IPS-15b (cell line): ENCODE measurements around the gene NBPF26.
A peak's percentile ranks its signal among the peaks of the same experiment; 100 is the strongest.
"Not testable (repeated sequence)": the region's sequence is repeated elsewhere in the genome, so short reads cannot be mapped to it uniquely, and the experiment has no call there.

Experiments used
- H3K27me3 ChIP-seq: one replicate; pipeline ENCODE4 v1.6.1; 2013; ENCODE audit warnings: low read length; ENCODE audit not compliant: control insufficient read depth, insufficient read depth
- H3K36me3 ChIP-seq: one replicate; pipeline ENCODE4 v1.6.1; 2013; ENCODE audit warnings: low read length; ENCODE audit not compliant: control insufficient read depth, insufficient read depth
- H3K4me1 ChIP-seq: one replicate; pipeline ENCODE4 v1.6.1; 2013; ENCODE audit warnings: mild to moderate bottlenecking, low read length; ENCODE audit not compliant: control insufficient read depth, insufficient read depth
- H3K4me3 ChIP-seq: one replicate; pipeline ENCODE4 v1.5.1; 2013; ENCODE audit warnings: low read depth, low read length
- H3K9ac ChIP-seq: one replicate; pipeline ENCODE4 v1.6.1; 2013; ENCODE audit warnings: low read depth, mild to moderate bottlenecking, low read length
- H3K9me3 ChIP-seq: one replicate; pipeline ENCODE4 v1.6.1; 2013; ENCODE audit warnings: mild to moderate bottlenecking, low read length; ENCODE audit not compliant: control insufficient read depth, insufficient read depth

NBPF26 gene

GRCh38 chr1:120723715-120724402, at the start of gene NBPF26:
Gene NBPF26 (plus strand): TSS chr1:120723945.
- H3K27me3 ChIP-seq, H3K4me1 ChIP-seq, H3K36me3 ChIP-seq, H3K9me3 ChIP-seq, H3K9ac ChIP-seq: not testable (repeated sequence)
- peak within 1 kb of the TSS; percentile 30 for H3K4me3 ChIP-seq

DNA sequence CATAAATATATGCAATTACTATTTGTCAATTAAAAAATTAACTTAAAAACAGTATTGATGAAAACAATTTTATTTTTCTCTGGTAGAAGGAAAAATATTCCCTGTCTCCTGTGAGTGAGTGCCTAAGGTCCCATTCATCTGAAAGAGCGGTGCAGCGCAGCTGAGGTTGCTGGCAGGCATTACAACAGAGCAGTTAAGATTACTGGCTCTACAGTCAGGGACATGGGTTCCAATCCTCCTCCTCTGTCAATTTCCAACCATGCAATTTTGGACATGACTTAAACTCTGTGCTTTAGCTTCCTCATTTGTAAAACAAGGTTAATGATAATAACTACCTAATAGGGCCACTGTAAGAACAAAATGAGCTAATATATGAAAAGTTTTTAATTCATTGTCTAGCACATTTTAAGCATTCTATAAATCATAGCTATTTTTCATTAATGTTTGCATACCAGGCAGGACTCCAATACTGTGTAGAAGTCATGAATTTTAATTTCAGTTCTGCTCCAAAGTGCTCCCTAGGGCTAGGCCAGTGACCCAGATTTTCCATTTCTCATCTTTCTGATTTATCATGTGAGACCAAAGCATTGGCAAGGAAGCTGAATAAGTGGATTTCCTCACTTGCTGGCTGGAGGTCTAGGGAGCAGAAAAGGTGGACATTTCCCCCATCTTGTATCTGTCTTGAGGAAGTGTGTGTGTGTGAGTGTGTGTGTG, 43.5 kb upstream of the NBPF26 start:
- not testable (repeated sequence) for H3K4me1 ChIP-seq, H3K9me3 ChIP-seq, H3K27me3 ChIP-seq, H3K9ac ChIP-seq, H3K36me3 ChIP-seq, H3K4me3 ChIP-seq

DNA sequence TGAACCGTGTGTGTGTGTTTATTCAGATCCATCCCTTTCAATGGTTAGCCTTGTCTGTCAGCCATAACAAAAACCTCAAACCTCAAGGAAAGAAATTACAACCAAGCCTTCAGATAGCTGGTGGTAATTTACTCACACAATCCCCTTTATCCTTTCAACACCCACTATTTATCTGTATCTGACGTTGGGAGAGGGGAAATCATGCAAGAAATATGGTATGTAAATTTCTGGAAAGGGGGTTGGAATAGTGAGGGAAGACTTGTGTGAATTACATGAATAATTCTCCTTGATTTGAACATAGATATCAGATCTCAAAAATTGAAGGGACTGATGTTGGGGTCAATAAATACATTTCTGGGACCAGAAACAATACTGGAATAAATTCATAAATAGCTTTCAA, 42.8 kb upstream of the NBPF26 start:
- H3K4me3 ChIP-seq, result not testable (repeated sequence)

GRCh38 chr1:120684397-120684796, 39.3 kb upstream of the NBPF26 start:
- not testable (repeated sequence) for H3K9me3 ChIP-seq, H3K4me1 ChIP-seq, H3K36me3 ChIP-seq, H3K4me3 ChIP-seq, H3K27me3 ChIP-seq, H3K9ac ChIP-seq

More for the DNA sequence above, 42.8 kb upstream of the NBPF26 start:
- not testable (repeated sequence) for H3K9me3 ChIP-seq, H3K4me1 ChIP-seq, H3K36me3 ChIP-seq, H3K9ac ChIP-seq, H3K27me3 ChIP-seq

DNA sequence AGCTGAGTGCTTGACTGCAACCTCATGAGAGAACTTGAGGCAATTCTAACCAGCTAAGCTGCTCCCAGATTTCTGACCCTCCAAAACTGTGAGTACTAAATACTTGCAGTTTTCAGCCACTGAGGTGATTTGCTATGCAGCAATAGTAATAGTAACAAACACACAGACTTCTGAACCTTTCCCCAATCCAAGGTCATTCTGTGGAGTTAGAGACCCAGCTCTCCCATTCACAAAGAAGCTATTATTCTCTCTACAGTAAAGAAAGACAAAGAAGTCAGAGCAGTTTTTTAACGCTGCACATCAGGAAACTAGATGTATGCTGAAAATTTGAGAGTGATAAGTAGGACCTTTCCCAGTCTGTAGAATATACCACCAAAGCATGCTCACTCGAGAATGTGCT, 38.1 kb upstream of the NBPF26 start:
- H3K4me3 ChIP-seq, H3K27me3 ChIP-seq, H3K4me1 ChIP-seq, H3K9ac ChIP-seq, H3K36me3 ChIP-seq, H3K9me3 ChIP-seq: not testable (repeated sequence)

GRCh38 chr1:120687250-120687649, 36.5 kb upstream of the NBPF26 start:
- H3K9ac ChIP-seq, H3K36me3 ChIP-seq, H3K27me3 ChIP-seq, H3K4me1 ChIP-seq, H3K9me3 ChIP-seq, H3K4me3 ChIP-seq: not testable (repeated sequence)

DNA sequence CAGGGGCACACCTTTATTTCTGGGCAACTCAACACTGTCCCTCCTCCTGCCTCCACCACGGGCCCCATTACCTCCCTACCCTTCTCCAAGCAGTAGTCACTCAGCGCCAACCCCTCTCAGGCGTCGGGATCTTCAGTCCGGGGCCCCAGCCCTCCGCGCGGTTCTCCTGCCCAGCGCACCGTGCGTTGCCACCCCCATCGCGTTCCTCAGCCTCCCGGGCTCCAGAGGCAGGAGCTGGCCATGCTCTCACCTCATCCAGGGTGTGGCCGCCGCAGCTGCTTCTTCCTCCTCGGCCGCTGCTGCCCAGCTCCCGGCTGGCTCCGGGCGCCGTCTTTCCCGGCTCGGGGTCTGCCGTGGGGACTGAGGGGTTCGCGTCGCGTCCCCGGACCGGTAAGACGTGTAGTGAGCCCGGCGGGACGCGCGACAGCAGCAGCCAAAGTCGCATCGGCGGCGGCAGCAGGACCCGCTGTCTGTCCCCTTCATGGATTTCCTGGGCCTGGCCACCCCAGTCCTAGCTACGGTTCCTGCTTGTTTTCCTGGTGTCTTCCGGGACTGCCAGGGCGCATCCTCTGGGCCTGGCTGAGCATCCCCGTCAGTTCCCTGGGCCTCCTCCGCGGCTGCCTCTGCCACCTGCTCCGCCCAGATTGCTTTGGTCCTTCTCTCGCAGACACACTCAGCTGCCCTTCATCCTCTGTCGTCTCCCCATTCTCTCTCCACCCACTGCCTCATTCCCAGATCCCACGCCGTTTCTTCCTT, 22.8 kb upstream of the NBPF26 start:
- H3K36me3 ChIP-seq, H3K4me3 ChIP-seq, H3K9ac ChIP-seq, H3K9me3 ChIP-seq, H3K4me1 ChIP-seq, H3K27me3 ChIP-seq: not testable (repeated sequence)

DNA sequence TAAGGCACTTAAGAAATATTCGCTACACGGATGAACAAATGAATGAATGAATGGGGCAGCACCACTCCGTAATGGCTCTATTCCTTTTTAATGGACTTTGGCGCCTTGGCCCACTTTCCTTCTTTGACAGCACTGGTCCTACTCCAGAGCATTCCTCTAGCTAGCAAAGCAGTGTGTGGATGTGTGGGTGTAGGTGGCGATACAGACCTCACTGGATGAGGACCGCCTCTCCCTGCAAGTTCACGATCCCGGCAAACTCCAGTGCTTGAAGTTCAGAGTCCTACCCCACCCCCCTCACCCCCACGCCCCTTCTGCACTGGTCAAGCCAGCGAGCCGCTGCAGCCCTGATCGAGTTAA, 409 bp upstream of the NBPF26 start:
- not testable (repeated sequence) for H3K36me3 ChIP-seq, H3K9ac ChIP-seq, H3K27me3 ChIP-seq, H3K9me3 ChIP-seq, H3K4me3 ChIP-seq, H3K4me1 ChIP-seq

GRCh38 chr1:120724507-120724906, 762 bp downstream of the NBPF26 start:
- not testable (repeated sequence) for H3K4me3 ChIP-seq, H3K9ac ChIP-seq, H3K4me1 ChIP-seq, H3K36me3 ChIP-seq, H3K27me3 ChIP-seq, H3K9me3 ChIP-seq

GRCh38 chr1:120728811-120729210, 5.1 kb downstream of the NBPF26 start:
- H3K36me3 ChIP-seq, H3K4me1 ChIP-seq, H3K4me3 ChIP-seq, H3K9ac ChIP-seq, H3K9me3 ChIP-seq, H3K27me3 ChIP-seq: not testable (repeated sequence)

- H3K4me3 ChIP-seq, H3K9ac ChIP-seq, H3K4me1 ChIP-seq, H3K27me3 ChIP-seq, H3K9me3 ChIP-seq, H3K36me3 ChIP-seq: not testable (repeated sequence)
Observed at GRCh38 chr1:120769090-120769489, 45.3 kb downstream of the NBPF26 start.

GRCh38 chr1:120805452-120805851, 81.7 kb downstream of the NBPF26 start:
- not testable (repeated sequence) for H3K4me3 ChIP-seq, H3K36me3 ChIP-seq, H3K9me3 ChIP-seq, H3K9ac ChIP-seq, H3K4me1 ChIP-seq, H3K27me3 ChIP-seq
